ENCODE measurements around the gene AFF2.

The AFF2 gene

GRCh38 chrX:148592595-148592994 is 92.2 kb downstream of the AFF2 start:
- no peak for DNase-seq

GRCh38 chrX:148593146-148593545 is 92.7 kb downstream of the AFF2 start:
- DNase-seq = no peak

- no peak for DNase-seq
Observed at GRCh38 chrX:148593987-148594386, 93.6 kb downstream of the AFF2 start.

DNA sequence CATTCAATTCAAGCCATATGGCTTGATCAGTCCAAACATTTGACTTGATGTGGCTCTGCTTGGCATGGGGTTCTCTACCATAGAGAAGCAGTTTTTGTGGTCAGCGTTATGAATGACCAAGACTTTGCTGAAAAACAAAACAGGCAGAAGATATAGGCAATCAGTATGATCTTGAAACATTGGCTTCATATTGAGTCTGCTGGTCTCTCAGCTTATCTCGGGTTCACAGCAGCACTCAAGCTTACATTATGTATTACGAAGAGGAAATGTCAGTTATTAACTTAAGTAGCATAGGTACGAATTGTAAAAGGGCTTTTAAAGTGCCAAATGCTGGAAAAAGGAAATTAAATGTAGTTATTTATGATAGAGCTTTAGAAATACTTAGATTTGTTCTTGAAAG is 99.0 kb downstream of the AFF2 start:
- DNase-seq = no peak

- DNase-seq = no peak
Observed at GRCh38 chrX:148600131-148600530, 99.7 kb downstream of the AFF2 start.

GRCh38 chrX:148600581-148600980 is 100.2 kb downstream of the AFF2 start:
- DNase-seq = no peak

GRCh38 chrX:148601034-148601433 is 100.6 kb downstream of the AFF2 start:
- DNase-seq = peak in 1 of 2 experiments; percentile 18

DNA sequence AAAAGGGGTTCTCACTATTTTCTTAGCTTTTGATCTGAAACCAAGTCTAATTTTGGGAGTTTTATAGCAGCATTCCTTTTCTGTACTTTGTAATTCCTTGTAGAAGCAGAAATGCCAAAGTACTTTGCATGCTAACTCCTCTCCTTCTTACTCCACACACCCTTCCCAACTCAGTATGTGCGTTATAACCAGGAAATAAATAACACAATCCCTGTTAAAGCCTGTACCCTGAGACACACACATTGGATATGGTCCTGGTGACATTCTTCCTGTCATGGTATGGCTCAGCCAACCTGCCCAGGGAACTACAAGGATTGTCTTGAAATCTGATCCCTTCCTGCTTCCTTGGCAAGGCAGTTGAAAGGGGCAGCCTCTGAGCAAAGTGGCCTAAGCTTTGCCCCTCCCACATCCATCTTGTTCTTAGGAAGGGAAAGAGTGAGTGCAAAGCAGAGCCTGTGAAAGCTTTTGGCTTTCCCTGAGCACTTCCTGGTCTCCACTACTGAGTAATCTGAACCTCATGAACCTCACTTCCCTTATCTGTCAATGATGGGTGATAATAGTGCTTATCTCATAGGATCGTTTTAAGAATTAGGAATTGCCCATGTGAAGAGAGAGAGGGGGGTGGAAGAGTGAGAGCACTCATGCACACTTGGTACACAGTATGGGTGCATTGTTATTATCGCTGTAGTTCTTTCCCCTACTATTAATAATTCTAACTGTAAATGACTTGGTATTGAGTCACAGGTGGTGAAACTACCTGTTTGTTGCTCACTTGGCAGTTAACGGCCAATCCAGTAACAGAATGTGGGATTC is 109.3 kb downstream of the AFF2 start:
- no peak for DNase-seq

DNA sequence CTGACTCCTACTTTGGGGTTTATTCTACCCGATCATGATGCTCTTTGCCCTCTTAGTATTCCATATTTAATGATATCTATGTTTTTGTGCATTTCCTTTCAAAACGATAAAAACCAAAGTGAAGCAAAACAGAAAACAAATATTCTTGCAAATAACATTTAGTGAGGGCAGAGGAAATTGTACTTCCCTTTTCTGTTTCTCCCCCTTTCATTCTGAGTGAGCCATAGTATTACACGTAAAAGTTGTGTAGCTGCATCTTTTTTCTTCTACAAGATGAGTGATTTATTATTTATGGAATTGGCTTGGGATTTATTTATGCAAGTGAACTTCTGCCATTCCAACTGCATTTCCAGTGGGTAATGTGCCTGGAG is 109.9 kb downstream of the AFF2 start:
- peak in 1 of 2 experiments; percentile 8 for DNase-seq

DNA sequence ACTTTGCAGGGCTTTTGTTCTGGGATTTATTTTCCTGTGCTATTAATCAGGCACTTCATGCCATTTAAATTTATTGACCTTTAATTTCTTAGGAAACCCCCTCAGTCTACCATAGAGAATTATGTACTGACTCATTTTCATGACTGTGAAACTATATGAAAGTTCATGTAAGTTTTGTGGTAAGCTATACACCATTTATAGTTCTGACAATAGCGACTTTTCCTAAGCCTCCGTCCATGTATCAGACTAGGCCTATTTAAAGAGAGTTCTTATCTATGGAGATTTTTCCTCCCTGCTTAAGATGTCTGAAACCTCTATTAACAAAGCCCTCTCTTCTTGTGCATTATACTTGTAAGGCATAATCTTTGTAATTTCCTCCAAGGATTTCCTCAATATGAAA is 111.6 kb downstream of the AFF2 start:
- no peak for DNase-seq

GRCh38 chrX:148612431-148612830 is 112.0 kb downstream of the AFF2 start:
- DNase-seq = no peak

- DNase-seq = no peak
Observed at GRCh38 chrX:148613636-148614035, 113.2 kb downstream of the AFF2 start.

- DNase-seq = no peak
Observed at GRCh38 chrX:148615491-148615890, 115.1 kb downstream of the AFF2 start.

DNA sequence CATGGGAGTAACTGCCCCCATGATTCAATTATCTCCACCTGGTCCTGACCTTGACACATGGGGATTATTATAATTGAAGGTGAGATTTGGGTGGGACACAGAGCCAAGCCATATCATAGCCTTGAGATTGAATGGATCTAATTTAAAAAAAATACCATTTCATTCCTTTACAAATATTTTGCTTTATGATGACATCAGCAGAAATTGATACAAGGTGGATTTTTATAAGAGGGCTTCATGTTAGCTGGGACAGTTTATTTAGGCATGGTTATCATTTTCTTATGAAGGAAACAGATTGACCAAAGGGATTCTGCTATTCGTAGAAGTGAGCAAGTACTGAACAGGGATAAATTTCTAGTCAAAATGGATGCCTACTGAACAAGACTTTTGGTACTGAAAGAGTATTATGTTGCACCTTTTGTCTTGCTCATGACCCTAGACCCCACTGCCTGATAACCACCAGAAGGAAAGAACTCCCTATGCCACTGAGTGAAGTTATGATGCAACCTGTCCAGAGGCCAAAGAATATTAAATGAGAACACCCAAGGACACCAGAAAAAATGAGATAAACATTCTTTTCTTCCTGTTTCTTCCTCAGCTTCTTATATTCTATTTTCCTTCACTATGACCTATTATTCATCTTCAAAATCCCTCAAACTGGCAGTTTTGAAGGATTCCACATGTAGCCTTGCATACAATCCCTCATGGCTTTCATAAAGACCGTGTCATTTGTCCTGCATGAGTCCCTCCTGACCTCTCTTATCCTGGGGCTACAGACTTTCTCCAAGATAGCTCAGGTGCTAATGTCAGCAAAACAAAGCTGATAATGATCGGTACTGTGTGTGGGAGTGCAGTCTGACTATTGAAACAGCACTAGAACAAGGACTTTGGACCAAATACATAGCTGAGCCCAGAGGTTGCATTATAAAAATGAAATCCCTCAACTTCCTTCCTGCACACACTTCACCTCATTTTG is 118.3 kb downstream of the AFF2 start:
- DNase-seq = no peak

- DNase-seq = no peak
Observed at GRCh38 chrX:148620023-148620422, 119.6 kb downstream of the AFF2 start.

- DNase-seq = no peak
Observed at GRCh38 chrX:148624951-148625474, 124.6 kb downstream of the AFF2 start.

GRCh38 chrX:148628621-148629020 is 128.2 kb downstream of the AFF2 start:
- DNase-seq = no peak

GRCh38 chrX:148629434-148629833 is 129.0 kb downstream of the AFF2 start:
- DNase-seq = no peak

GRCh38 chrX:148632444-148632843 is 132.0 kb downstream of the AFF2 start:
- DNase-seq = no peak

- no peak for DNase-seq
Observed at GRCh38 chrX:148633218-148633908, 132.9 kb downstream of the AFF2 start.

DNA sequence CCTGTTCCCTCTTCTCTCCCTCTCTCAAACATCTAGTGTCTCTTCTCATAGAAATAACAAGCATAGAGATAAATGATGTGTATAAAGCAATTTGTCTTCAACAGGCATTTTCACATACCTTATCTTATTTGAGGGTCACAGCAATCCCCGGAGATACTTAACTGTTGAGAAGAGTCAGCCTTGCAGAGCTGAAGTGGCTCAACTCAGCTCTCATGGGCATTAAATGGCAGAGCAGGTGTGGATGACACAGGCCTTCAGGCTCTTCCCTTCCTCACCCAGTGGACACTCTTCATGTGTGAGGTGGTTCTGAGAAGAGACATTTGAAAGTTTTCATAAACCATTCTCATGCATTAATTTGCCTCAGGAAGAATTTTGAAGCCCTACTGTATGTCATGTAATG is 134.2 kb downstream of the AFF2 start:
- DNase-seq = no peak

DNA sequence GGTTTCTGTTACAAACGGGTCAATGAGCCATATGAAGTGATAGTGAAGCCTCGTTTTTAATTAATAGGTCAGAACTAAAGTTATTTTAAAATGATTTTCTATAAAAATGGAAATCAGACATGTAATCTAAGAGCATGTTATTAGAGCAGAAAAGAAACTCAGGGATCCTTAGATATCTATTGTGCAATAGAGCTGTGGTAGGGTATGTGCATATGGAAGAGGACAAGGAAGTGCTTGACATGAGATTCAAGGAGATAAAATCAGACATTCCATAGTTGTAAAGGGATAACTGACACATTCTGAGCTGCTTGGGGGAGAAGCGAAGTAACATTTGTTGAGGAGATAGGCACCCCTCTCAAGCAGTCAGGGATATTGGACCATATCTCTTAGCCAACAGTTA is 143.0 kb downstream of the AFF2 start:
- DNase-seq = no peak

DNA sequence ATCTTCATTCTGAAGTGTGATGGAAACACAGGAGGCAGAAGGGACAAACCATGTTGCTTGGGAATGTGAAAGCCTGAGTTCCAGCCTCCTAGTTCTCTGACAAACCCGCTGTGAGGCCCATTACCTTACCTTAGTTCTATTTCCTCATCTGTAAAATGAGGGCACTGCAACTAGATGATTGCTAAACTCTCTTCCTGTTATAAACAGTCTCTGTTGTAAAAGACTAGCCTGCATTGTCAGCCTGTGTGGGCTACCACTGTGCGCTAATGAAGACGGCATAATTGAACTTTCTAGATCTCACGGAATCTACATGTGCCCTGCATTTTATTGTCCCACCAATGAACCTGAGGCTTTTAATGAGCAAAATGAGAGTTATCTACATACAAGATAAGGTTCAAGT is 147.2 kb downstream of the AFF2 start:
- peak; percentile 53 to 72 for DNase-seq

Measured in AML-193 (cell line).